SK-N-SH (cell line): ENCODE results near the gene RAB22A. TPM values are rescaled to one million over a fixed set of nuclear protein-coding genes. Genes with fewer than 3 reads are reported as not detected.

ENCODE experiments used
- CTCF ChIA-PET: fragments of 300-600, 350-600 bp; formaldehyde crosslinking; extraction: SDS; loops from one replicate; lab custom pipeline; 2021; lab: Yijun Ruan, JAX
- POLR2A ChIA-PET: fragments of 350-600 bp; sonication (Branson Sonifier 250); formaldehyde crosslinking; extraction: SDS; loops from one replicate; lab custom pipeline; 2020; ENCODE audit warnings: antibody characterized with exemption, inconsistent platforms; lab: Yijun Ruan, JAX
- DNase-seq: peaks from one replicate; pipeline ENCODE4 v3.0.0; 2012
- H2AFZ ChIP-seq: fragments of 200-600 bp; sonication (generic); 2 replicates; pipeline ENCODE4 v1.8.1; 2016; ENCODE audit warnings: antibody characterized with exemption, mild to moderate bottlenecking, low read depth
- H3F3A ChIP-seq: fragments of 200-600 bp; sonication (generic); replicated peaks from 2 replicates; pipeline ENCODE3; 2016; ENCODE audit warnings: antibody characterized with exemption, mild to moderate bottlenecking; ENCODE audit not compliant: insufficient read depth
- H3K27ac ChIP-seq, 2 experiments: fragments of 200-500 bp in 1 of 2; fragments of 200-600 bp in 1 of 2; sonication (Bioruptor generic) in 1 of 2; sonication (generic), shearing (Covaris generic) in 1 of 2; 2 replicates each; pipeline versions ENCODE4 v1.5.1 to v1.6.1; 2014 to 2016; ENCODE audit warnings: low read depth in 2 of 2, inconsistent platforms in 1 of 2, low read length in 1 of 2, mild to moderate bottlenecking in 1 of 2, mixed read lengths in 1 of 2
- H3K27me3 ChIP-seq: fragments of 200-600 bp; sonication (generic), shearing (Covaris generic); 2 replicates; pipeline ENCODE4 v1.6.1; 2016; ENCODE audit warnings: mixed run types; ENCODE audit not compliant: insufficient read depth
- H3K36me3 ChIP-seq, 2 experiments: fragments of 200-500 bp in 1 of 2; fragments of 200-600 bp in 1 of 2; sonication (Bioruptor generic) in 1 of 2; sonication (generic) in 1 of 2; replicated peaks in 1 of 2; 2 replicates each; pipeline versions ENCODE3 to v1.5.1; 2014 to 2016; ENCODE audit warnings: low read length in 1 of 2, mild to moderate bottlenecking in 1 of 2; ENCODE audit not compliant: insufficient read depth in 2 of 2, control insufficient read depth in 1 of 2
- H3K4me1 ChIP-seq, 2 experiments: fragments of 200-500 bp in 1 of 2; fragments of 200-600 bp in 1 of 2; sonication (Bioruptor generic) in 1 of 2; sonication (generic), shearing (Covaris generic) in 1 of 2; 2 replicates each; pipeline versions ENCODE4 v1.5.1 to v1.6.1; 2014 to 2016; ENCODE audit warnings: low read depth in 1 of 2, low read length in 1 of 2, mixed run types in 1 of 2; ENCODE audit not compliant: insufficient read depth in 2 of 2, control insufficient read depth in 1 of 2
- H3K4me2 ChIP-seq: fragments of 200-600 bp; sonication (generic), shearing (Covaris generic); 2 replicates; pipeline ENCODE4 v1.6.1; 2017; ENCODE audit warnings: mixed run types
- H3K4me3 ChIP-seq, 2 experiments: fragments of 200-500 bp in 1 of 2; fragments of 200-600 bp in 1 of 2; sonication (Bioruptor generic) in 1 of 2; sonication (generic), shearing (Covaris generic) in 1 of 2; 2 replicates each; pipeline versions ENCODE4 v1.5.1 to v1.8.1; 2014 to 2016; ENCODE audit warnings: low read depth in 2 of 2, inconsistent platforms in 1 of 2, low read length in 1 of 2, mild to moderate bottlenecking in 1 of 2, mixed read lengths in 1 of 2, moderate library complexity in 1 of 2
- H3K79me2 ChIP-seq: fragments of 200-600 bp; sonication (generic); 2 replicates; pipeline ENCODE4 v1.8.1; 2017; ENCODE audit warnings: mild to moderate bottlenecking; ENCODE audit not compliant: insufficient read depth
- H3K9ac ChIP-seq: fragments of 200-600 bp; sonication (generic); 2 replicates; pipeline ENCODE4 v1.6.1; 2017; ENCODE audit warnings: mixed run types
- H3K9me2 ChIP-seq: fragments of 200-600 bp; sonication (generic); 2 replicates; pipeline ENCODE4 v1.6.1; 2017; ENCODE audit warnings: mixed run types
- H3K9me3 ChIP-seq: fragments of 200-600 bp; sonication (generic); 2 replicates; pipeline ENCODE4 v1.6.1; 2017; ENCODE audit warnings: mixed run types, mild to moderate bottlenecking, moderate library complexity
- H4K20me1 ChIP-seq: fragments of 200-600 bp; sonication (generic); 2 replicates; pipeline ENCODE4 v1.6.1; 2017; ENCODE audit warnings: mild to moderate bottlenecking, mixed run types; ENCODE audit not compliant: insufficient read depth
- FOSL2 ChIP-seq: IDR thresholded peaks from 2 replicates; pipeline ENCODE4 v1.4.0; 2012; ENCODE audit warnings: low read depth, mild to moderate bottlenecking, moderate library complexity, borderline replicate concordance
- FOXM1 ChIP-seq: IDR thresholded peaks from 2 replicates; pipeline ENCODE4 v1.4.0; 2012; ENCODE audit warnings: low read depth, mild to moderate bottlenecking
- GATA2 ChIP-seq: sonication (generic); formaldehyde crosslinking; IDR thresholded peaks from 2 replicates; pipeline ENCODE4 v1.5.0; 2020; ENCODE audit warnings: mild to moderate bottlenecking, missing genetic modification reagents
- NFIC ChIP-seq: IDR thresholded peaks from 2 replicates; pipeline ENCODE4 v1.4.0; 2012; ENCODE audit warnings: borderline replicate concordance
- POLR2AphosphoS5 ChIP-seq: IDR thresholded peaks from 2 replicates; pipeline ENCODE4 v1.6.1; 2012; ENCODE audit warnings: low read depth, low read length
- RCOR1 ChIP-seq: fragments of 150-350 bp; IDR thresholded peaks from 2 replicates; pipeline ENCODE4 v1.6.1; 2017; ENCODE audit warnings: antibody characterized with exemption, low read length
- REST ChIP-seq: IDR thresholded peaks from 2 replicates; pipeline ENCODE4 v1.6.1; 2012; ENCODE audit warnings: mild to moderate bottlenecking, low read depth, low read length, moderate library complexity
- RFX5 ChIP-seq: IDR thresholded peaks from 2 replicates; pipeline ENCODE4 v1.6.1; 2012; ENCODE audit warnings: mild to moderate bottlenecking, improper control_type of control experiment, low read length
- SMC3 ChIP-seq: IDR thresholded peaks from 2 replicates; pipeline ENCODE4 v1.6.1; 2012; ENCODE audit warnings: low read depth, low read length, improper control_type of control experiment
- TAF1 ChIP-seq: IDR thresholded peaks from 2 replicates; pipeline ENCODE4 v1.6.1; 2012; ENCODE audit warnings: low read depth, mild to moderate bottlenecking, low read length, moderate library complexity, borderline replicate concordance
- TEAD4 ChIP-seq: IDR thresholded peaks from 2 replicates; pipeline ENCODE4 v1.4.0; 2012; ENCODE audit warnings: mild to moderate bottlenecking, borderline replicate concordance; ENCODE audit not compliant: insufficient read depth
- YY1 ChIP-seq: IDR thresholded peaks from 2 replicates; pipeline ENCODE4 v1.4.0; 2012; ENCODE audit warnings: low read depth, mild to moderate bottlenecking
- polyA plus RNA-seq, 3 experiments: library from polyadenylated mRNA; depleted of rRNA; stranded (reverse); fragments of >200 nt; gene quantifications; 2 replicates each; pipeline ENCODE4 v1.2.3, GENCODE V29; 2012
- TF ChIP-seq, protein P1 (sequence below): fragments of 200-600 bp; sonication (generic); IDR thresholded peaks from 2 replicates; pipeline ENCODE4 v1.6.1; 2017; ENCODE audit warnings: antibody characterized with exemption, mild to moderate bottlenecking, moderate library complexity
- TF ChIP-seq, protein P2 (sequence below): IDR thresholded peaks from 2 replicates; pipeline ENCODE4 v1.4.0; 2012; ENCODE audit warnings: low read depth
- TF ChIP-seq, protein P3 (sequence below): fragments of 150-350 bp; IDR thresholded peaks from 2 replicates; pipeline ENCODE4 v1.6.1; 2016; ENCODE audit warnings: mild to moderate bottlenecking, low read depth, low read length
- TF ChIP-seq, protein P4 (sequence below): IDR thresholded peaks from 2 replicates; pipeline ENCODE4; 2012
- TF ChIP-seq, protein P5 (sequence below): fragments of 150-350 bp; IDR thresholded peaks from 2 replicates; pipeline ENCODE4 v1.6.1; 2017; ENCODE audit warnings: antibody characterized with exemption, low read length, low read depth, borderline replicate concordance

Gene RAB22A
- polyA plus RNA-seq, 1 of the 3 experiments (the other 2 are of a cell fraction), result 10.7 TPM

DNA sequence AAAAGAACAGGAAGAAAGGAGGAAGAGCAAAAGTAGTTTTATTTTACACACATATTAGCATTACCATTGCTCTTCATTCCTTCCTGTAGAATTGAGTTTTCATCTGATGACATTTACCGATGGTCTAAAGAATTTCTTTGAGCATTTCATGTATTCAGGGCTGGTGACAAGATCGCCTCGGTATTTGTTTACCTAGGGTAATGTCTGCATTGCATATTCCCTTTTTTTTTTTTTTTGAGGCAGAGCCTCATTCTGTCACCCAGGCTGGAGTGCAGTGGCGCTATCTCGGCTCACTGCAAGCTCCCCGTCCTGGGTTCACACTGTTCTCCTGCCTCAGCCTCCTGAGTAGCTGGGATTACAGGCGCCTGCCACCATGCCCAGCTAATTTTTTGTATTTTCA is 19.3 kb downstream of the RAB22A start (continued):
- TF ChIP-seq REST, result no peak
- TF ChIP-seq TEAD4, result no peak
- TF ChIP-seq NFIC, result no peak
- TF ChIP-seq FOSL2, result no peak

- Histone ChIP-seq H3K9ac (no peak overlapping the region), H3K79me2 (peaks cover 99% of the 10 kb centered on the region), H3K27me3 (no peaks in the 10 kb centered on the region), H2AFZ (no peak overlapping the region), H3K27ac (no peak overlapping the region; a peak in 1 of 4 replicates), H3K36me3 (peaks cover 14 to 22% of the 10 kb centered on the region in 2 experiments), H3K9me2 (no peaks in the 10 kb centered on the region), H3F3A (no peaks in the 10 kb centered on the region), H3K9me3 (no peaks in the 10 kb centered on the region), H4K20me1 (peaks cover 54% of the 10 kb centered on the region), H3K4me1 (peaks cover 0 to 3% of the 10 kb centered on the region in 2 experiments; a peak in 2 of 4 replicates), H3K4me2 (no peak overlapping the region)
- no peak for DNase-seq
- ChIA-PET POLR2A (no interaction called here), CTCF (no interaction called here)
- TF ChIP-seq, protein P1, sequence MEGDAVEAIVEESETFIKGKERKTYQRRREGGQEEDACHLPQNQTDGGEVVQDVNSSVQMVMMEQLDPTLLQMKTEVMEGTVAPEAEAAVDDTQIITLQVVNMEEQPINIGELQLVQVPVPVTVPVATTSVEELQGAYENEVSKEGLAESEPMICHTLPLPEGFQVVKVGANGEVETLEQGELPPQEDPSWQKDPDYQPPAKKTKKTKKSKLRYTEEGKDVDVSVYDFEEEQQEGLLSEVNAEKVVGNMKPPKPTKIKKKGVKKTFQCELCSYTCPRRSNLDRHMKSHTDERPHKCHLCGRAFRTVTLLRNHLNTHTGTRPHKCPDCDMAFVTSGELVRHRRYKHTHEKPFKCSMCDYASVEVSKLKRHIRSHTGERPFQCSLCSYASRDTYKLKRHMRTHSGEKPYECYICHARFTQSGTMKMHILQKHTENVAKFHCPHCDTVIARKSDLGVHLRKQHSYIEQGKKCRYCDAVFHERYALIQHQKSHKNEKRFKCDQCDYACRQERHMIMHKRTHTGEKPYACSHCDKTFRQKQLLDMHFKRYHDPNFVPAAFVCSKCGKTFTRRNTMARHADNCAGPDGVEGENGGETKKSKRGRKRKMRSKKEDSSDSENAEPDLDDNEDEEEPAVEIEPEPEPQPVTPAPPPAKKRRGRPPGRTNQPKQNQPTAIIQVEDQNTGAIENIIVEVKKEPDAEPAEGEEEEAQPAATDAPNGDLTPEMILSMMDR, result no peak
- TF ChIP-seq TAF1, result no peak
- TF ChIP-seq, protein P2, sequence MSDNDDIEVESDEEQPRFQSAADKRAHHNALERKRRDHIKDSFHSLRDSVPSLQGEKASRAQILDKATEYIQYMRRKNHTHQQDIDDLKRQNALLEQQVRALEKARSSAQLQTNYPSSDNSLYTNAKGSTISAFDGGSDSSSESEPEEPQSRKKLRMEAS, result no peak
- no peak for TF ChIP-seq RCOR1
- TF ChIP-seq RFX5, result no peak
- TF ChIP-seq, protein P3, sequence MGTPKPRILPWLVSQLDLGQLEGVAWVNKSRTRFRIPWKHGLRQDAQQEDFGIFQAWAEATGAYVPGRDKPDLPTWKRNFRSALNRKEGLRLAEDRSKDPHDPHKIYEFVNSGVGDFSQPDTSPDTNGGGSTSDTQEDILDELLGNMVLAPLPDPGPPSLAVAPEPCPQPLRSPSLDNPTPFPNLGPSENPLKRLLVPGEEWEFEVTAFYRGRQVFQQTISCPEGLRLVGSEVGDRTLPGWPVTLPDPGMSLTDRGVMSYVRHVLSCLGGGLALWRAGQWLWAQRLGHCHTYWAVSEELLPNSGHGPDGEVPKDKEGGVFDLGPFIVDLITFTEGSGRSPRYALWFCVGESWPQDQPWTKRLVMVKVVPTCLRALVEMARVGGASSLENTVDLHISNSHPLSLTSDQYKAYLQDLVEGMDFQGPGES, result no peak
- TF ChIP-seq, protein P4, sequence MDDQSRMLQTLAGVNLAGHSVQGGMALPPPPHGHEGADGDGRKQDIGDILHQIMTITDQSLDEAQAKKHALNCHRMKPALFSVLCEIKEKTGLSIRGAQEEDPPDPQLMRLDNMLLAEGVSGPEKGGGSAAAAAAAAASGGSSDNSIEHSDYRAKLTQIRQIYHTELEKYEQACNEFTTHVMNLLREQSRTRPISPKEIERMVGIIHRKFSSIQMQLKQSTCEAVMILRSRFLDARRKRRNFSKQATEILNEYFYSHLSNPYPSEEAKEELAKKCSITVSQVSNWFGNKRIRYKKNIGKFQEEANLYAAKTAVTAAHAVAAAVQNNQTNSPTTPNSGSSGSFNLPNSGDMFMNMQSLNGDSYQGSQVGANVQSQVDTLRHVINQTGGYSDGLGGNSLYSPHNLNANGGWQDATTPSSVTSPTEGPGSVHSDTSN, result no peak
- TF ChIP-seq POLR2AphosphoS5, result no peak
- no peak for TF ChIP-seq YY1
- TF ChIP-seq, protein P5, sequence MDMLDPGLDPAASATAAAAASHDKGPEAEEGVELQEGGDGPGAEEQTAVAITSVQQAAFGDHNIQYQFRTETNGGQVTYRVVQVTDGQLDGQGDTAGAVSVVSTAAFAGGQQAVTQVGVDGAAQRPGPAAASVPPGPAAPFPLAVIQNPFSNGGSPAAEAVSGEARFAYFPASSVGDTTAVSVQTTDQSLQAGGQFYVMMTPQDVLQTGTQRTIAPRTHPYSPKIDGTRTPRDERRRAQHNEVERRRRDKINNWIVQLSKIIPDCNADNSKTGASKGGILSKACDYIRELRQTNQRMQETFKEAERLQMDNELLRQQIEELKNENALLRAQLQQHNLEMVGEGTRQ, result no peak
- TF ChIP-seq FOXM1, result no peak
- TF ChIP-seq GATA2 (CRISPR knock-in tag), result no peak
- TF ChIP-seq TEAD4, result no peak
- TF ChIP-seq FOSL2, result no peak
- TF ChIP-seq SMC3, result no peak
- TF ChIP-seq, all 33 proteins: peak for 0
- H3K4me3 ChIP-seq, result no peak overlapping the region
Measured at GRCh38 chr20:58329711-58330110, 20.2 kb downstream of the RAB22A start.
